T-helper 1 cell treated with Interleukin-12 subunit alpha and Interleukin-12 subunit beta and Interleukin-4 antibody, amounts not matched to agents 30 ng/mL and 1 ng/mL, for 36 hours (primary cell): Measurements from ENCODE around the gene PIGBOS1. TPM values are rescaled to one million over a fixed set of nuclear protein-coding genes. Genes with fewer than 3 reads are reported as not detected.
"Not testable (repeated sequence)": the region's sequence is repeated elsewhere in the genome, so short reads cannot be mapped to it uniquely, and the experiment has no call there.

Experiments
- intact Hi-C: fragments of 100-400 bp; cut with micrococcal nuclease; formaldehyde crosslinking; loops from one replicate; pipeline ENCODE4 v1.15.1; 2024
- total RNA-seq: library from RNA; stranded (reverse); gene quantifications from 2 replicates; pipeline ENCODE4 v1.2.3, GENCODE V29; 2022

The PIGBOS1 gene, protein sequence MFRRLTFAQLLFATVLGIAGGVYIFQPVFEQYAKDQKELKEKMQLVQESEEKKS
- 8.9 and 10.2 TPM in 2 replicates for total RNA-seq

DNA sequence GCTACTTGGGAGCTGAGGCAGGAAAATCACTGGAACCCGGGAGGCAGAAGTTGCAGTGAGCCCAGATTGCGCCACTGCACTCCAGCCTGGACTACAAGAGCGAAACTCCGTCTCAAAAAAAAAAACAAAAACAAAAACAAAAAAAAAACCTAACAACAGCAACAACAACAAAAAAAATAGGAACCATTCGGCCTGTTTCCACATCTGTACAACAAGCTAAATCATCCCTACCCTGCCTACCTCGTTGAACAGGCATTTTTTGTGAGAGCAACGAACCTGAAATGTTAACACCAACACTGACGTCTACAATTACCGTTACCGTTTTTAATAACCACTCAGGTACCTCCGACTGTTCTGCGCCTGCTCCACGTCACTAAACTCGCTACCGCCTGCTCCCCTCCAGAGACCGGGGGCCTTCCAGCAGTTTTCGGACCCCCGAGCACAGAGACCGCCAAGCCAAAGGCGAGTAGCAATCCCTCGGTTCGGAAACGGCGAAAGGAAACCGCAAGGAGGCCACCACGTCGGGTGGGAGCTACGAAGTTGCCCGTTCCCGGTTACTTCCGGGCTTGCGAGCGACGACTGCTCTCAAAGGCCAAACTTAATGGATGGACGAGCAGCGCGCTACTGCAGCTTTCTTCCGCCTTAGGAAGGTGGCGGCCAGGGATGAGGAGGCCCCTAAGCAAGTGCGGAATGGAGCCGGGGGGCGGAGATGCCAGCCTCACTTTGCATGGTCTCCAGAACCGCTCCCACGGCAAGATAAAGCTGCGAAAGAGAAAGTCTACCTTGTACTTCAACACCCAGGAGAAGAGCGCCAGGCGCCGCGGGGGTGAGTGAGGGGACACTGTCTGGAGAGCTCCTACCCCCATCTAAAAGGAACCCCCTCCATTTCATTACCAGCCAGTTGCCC lies at the start of gene PIGBOS1, which contains the start of gene PIGB:
Gene PIGBOS1 (minus strand): TSS at position 536 of the 907 bp plus-strand sequence. CDS start 1,331 bp downstream, outside the sequence.
Gene PIGB (plus strand): TSS at position 635 of the 907 bp plus-strand sequence. CDS start 29 bp downstream, at position 664.
- intact Hi-C loops: loop anchor here (1.0 to 5.0 kb wide), 9 partner anchors 29 to 926 kb away; partner anchors contain the start of genes CCPG1 and PIERCE2

DNA sequence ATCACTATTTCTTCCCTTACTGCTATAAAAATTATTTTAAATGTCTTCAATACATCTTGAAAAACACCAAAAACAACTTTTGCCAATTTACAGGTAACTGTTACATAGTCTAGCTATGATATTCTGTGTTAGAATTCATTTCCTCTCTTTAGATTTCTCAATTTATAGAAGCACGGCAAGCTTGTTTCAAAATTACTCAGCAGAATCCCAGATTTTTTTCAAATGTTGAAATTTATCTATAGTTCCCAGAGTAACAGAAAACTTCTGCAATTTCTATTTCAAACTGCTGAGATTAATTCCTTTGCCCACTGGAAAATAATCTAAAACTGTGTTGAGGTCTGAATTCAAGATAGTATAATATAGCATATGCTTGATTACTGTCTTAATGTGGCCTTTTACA lies 48.1 kb upstream of the PIGBOS1 start:
- intact Hi-C loops: no loop called here

GRCh38 chr15:55362641-55363040 lies 43.7 kb upstream of the PIGBOS1 start:
- intact Hi-C loops: no loop called here

GRCh38 chr15:55361048-55361447 lies 42.1 kb upstream of the PIGBOS1 start:
- intact Hi-C loops: no loop called here

DNA sequence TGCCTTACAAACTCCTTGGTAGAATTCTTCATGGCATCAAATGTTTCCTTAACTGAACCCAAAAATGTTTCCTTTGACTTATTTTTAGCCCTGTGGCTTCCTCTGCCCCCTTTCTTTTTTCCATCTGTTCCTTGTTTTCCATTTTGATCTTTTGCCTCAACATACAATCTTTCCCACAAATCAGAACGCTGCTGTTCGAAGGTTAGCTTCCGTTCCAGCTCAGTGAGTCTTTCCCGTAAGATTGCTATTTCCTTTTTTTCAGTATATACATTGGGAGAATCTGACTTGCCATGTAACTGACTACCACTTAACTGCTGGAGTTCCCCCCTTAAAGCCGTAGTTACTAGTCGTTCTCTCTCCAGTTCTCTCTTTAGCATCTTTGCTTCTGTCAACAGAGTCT lies 41.3 kb upstream of the PIGBOS1 start:
- intact Hi-C loops: no loop called here

DNA sequence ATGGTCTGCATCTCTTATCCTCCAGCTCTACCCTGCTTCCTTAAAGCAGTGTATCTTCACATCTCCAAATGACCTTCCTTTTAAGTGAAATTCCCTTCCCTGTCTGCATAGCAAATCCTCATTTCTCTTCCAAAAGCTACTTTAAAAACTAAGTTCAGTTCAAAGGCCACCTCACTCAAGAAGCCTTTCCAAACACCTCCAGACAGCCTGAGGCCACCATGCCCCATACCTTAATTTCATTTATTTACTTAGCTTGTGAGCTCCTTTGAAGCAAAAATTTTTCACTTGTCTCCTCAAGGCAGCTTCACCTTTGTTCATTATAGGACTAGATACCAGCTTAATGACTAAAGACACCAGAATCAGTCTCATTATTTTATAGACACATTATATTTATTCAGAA lies 39.5 kb upstream of the PIGBOS1 start:
- intact Hi-C loops: no loop called here

- intact Hi-C loops: no loop called here
Observed at GRCh38 chr15:55357774-55358173, 38.9 kb upstream of the PIGBOS1 start.

DNA sequence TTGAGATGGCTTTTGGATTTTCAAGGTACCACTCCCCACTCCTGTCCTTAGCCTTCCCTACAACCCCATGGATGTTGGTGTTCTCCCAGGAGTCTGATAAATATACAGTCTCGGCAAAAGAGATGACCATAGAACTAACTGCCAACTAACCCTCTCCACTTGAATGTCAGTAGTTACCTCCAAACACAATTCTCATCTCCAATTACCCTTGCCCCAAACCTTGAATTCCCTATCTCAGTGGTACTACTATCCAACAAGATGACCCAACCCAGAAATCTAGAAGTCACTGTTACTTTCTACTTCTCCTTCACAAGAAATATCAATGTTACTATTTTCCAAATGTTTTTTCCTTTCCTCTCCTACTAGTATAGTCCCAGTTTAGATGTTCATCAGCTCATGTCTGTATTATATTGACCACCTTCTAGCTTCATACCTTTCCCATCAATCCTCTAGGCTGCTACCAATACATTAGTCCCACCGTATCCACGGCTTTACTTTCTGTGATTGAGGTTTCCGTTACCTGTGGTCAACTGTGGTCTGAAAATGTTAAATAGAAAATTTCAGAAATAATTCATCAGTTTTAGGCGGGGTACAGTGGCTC lies 38.2 kb upstream of the PIGBOS1 start:
- intact Hi-C loops: no loop called here

- intact Hi-C loops: no loop called here
Observed at GRCh38 chr15:55353025-55353424, 34.1 kb upstream of the PIGBOS1 start.

DNA sequence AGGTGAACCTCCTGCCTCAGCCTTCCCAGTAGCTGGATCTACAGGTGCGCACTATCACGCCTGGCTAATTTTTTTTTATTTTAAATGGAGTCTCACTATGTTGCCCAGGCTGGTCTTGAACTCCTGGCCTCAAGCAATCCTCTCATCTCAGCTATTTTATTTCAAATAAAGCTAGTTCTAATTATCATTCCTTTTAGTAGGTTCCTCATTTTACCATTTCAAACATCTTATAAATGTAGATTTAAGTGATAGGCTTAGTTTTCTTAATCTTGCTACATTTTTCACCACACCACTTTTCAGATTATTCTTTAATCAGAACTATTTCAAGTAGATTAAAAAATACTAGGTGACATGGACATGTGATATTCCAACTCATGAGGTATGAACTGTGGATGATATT lies 30.4 kb upstream of the PIGBOS1 start:
- intact Hi-C loops: no loop called here

DNA sequence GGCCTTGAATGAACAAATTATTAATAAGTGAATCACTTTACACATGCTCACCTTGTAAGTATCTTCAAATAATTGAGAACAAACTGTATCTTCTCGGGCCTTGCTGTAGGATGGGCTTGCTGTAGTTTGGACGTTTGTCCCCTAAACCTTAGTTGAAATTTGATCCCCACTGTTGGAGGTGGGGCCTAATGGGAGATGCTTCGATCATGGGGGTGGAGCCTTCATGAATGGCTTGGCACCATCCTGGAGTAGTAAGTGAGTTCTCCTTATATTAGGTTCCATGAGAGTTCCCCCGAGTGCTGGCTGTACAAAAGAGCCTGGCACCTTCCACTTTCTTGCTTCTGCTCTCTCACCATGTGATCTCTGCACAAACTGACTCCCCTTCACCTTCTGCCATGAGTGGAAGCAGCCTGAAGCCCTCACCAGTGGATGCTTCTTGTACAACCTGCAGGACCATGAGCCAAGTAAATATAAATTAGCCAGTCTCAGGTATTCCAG lies 29.4 kb upstream of the PIGBOS1 start:
- intact Hi-C loops: no loop called here

DNA sequence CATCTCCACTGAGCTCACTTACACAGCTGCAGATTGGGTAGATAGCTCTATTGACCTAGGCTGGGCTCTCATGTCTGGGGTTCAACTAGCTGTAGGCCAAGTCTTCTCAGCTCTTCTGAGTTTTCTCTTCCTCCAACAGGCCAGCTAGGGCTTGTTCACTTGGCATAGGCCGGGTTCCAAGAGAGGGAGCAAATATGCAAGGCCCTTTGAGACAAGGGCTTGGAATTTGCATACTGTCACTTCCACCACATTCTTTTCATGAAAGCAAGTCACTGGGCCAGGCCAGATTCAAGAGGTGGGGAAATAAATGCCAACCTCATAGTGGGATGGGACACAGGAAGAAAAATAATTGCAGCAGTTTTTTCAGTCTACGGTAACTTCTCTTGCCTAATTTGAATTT lies 25.3 kb upstream of the PIGBOS1 start:
- intact Hi-C loops: no loop called here

DNA sequence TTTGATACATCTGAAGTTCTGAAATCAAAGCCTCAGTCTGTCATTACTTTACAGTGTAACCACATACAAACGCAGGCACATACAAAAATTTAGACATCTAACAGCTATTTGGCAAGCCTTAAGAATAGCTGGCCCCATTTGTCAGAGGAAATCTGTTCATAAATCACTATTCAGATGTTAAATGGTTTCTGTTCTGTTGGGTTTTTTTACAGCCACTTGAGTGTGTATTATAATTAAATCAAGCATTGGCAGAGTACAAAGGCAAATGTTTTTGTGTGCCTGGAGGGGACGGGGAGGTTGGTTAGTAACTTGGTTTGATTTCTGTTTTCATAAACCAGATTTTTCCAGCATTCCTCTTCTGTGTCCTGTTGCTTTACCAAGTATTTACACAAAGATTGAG lies 24.2 kb upstream of the PIGBOS1 start:
- intact Hi-C loops: no loop called here

DNA sequence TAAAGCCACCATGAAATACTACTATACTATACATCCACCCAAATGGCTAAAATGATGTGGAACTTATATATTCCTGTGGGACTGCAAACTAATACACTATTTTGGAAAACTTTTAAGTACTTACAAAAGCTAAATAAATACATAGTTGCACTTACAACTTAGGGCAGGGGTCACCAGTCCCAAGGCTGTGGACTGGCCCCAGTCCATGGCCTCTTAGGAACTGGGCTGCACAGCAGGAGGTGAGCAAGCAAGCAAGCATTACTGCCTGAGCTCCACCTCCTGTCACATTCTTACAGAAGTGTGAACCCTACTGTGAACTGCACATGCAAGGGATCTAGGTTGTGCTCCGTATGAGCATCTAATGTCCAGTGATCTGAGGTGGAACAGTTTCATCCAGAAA lies 18.2 kb upstream of the PIGBOS1 start:
- intact Hi-C loops: no loop called here

DNA sequence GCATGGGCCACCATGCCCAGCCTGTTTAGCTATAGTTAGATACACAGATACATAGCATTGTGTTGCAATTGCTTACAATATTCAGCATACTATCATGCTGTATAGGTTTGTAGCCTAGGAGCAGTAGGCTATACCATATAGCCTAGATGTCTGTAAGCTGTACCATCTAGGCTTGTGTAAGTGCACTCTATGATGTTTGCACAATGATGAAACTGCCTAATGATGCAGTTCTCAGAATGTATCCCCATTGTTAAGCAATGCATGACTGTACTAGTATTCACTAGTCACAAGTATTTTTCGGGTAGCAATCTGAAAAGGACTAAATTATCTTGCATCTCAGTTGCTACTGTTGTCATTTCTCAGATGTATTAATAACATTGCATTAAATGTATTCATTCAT lies 16.1 kb upstream of the PIGBOS1 start:
- intact Hi-C loops: no loop called here

GRCh38 chr15:55334371-55334770 lies 15.4 kb upstream of the PIGBOS1 start:
- intact Hi-C loops: no loop called here

- intact Hi-C loops: no loop called here
Observed at GRCh38 chr15:55327387-55327786, 8.5 kb upstream of the PIGBOS1 start.

DNA sequence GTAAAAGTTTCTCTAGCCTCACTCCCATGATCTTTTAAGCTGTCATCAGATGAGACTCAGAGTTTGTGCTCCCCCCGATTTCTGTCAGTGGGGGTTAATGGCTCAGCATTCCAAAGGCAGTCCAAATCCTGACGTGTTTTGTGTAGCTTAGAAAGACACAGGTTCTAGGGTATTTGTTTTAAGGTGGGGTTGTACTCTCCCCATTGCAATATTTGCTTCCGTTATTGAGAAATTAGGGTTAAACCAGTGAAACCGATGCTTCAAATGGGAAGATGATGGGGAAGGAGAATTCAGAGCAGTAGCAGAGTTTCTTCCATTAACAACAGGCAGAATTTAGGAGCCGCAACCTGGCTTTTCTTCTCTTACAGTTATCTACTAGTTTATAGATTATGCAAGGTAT lies 3.5 kb upstream of the PIGBOS1 start:
- intact Hi-C loops: no loop called here

DNA sequence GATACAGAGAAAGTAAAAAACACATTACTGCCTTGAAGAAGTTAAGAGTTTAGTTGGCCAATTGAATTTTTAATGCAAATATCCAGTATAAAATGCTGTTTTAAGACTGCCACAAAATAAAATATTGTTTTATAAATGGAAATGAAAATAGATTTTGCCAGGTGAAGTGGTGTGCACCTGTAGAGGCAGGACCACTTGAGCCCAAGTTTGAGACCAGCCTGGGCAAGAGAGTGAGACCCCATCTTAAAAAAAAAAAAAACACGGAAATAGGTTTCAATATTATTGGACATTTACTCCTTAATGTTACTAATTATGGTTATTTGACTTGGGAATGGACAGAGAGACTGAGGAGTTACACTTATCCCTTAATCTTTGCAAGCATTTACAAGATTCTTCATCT lies 2.0 kb upstream of the PIGBOS1 start:
- intact Hi-C loops: no loop called here

DNA sequence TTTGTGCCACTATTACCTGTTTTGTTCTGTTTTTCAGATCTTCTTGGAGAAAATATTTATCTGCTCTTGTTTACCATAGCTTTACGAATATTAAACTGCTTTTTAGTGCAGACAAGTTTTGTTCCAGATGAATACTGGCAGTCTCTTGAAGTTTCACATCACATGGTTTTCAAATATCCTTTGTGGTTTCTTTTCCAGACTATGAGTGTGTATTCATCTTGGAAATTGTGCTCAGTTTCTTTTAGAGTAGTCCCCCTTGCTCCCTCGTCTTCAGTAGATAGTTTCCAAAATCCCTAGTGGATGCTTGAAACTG lies 1.3 kb upstream of the PIGBOS1 start:
- intact Hi-C loops: no loop called here

- intact Hi-C loops: loop anchor here (1.0 to 5.0 kb wide), 8 partner anchors 29 to 926 kb away; partner anchors contain the start of genes CCPG1 and PIERCE2
Observed at GRCh38 chr15:55319537-55320237, 764 bp upstream of the PIGBOS1 start.

DNA sequence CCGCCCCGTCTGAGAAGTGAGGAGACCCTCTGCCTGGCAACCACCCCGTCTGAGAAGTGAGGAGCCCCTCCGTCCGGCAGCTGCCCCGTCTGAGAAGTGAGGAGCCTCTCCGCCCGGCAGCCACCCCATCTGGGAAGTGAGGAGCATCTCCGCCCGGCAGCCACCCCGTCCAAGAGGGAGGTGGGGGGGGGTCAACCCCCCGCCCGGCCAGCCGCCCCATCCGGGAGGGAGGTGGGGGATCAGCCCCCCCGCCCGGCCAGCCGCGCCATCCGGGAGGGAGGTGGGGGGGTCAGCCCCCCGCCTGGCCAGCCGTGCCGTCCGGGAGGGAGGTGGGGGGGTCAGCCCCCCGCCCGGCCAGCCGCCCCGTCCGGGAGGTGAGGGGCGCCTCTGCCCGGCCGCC lies 16.1 kb downstream of the PIGBOS1 start:
- intact Hi-C loops: not testable (repeated sequence)
